H9 (cell line): ENCODE results near the gene GGCX. TPM values are rescaled to one million over a fixed set of nuclear protein-coding genes. Genes with fewer than 3 reads are reported as not detected.

Experiments
- DNase-seq: peaks from one replicate; pipeline ENCODE4 v3.0.0-alpha.2; 2017
- H2AFZ ChIP-seq: one replicate; pipeline ENCODE4 v1.6.1; 2013; ENCODE audit warnings: mild to moderate bottlenecking, low read length, control low read depth, moderate library complexity
- H2AK5ac ChIP-seq: 2 replicates; pipeline ENCODE4 v1.6.1; 2013; ENCODE audit warnings: low read length, control low read depth, mixed read lengths; ENCODE audit not compliant: insufficient read length
- H2BK120ac ChIP-seq: one replicate; pipeline ENCODE4 v1.6.1; 2013; ENCODE audit warnings: low read depth, mild to moderate bottlenecking, low read length, control low read depth, inconsistent platforms; ENCODE audit not compliant: poor library complexity, severe bottlenecking
- H2BK12ac ChIP-seq: 2 replicates; pipeline ENCODE4 v1.6.1; 2013; ENCODE audit warnings: low read length, control low read depth, mixed read lengths, low read depth; ENCODE audit not compliant: insufficient read length
- H2BK15ac ChIP-seq: 2 replicates; pipeline ENCODE4 v1.6.1; 2013; ENCODE audit warnings: low read depth, low read length, control low read depth
- H2BK20ac ChIP-seq: one replicate; pipeline ENCODE4 v1.6.1; 2013; ENCODE audit warnings: low read depth, mild to moderate bottlenecking, low read length, control low read depth, inconsistent platforms; ENCODE audit not compliant: poor library complexity, severe bottlenecking
- H2BK5ac ChIP-seq: 2 replicates; pipeline ENCODE4 v1.6.1; 2013; ENCODE audit warnings: low read length, control low read depth, mixed read lengths; ENCODE audit not compliant: insufficient read length
- H3K14ac ChIP-seq: 2 replicates; pipeline ENCODE4 v1.6.1; 2013; ENCODE audit warnings: low read length, control low read depth; ENCODE audit not compliant: insufficient read depth
- H3K18ac ChIP-seq: 2 replicates; pipeline ENCODE4 v1.6.1; 2013; ENCODE audit warnings: low read depth, mild to moderate bottlenecking, mixed read lengths, low read length, control low read depth; ENCODE audit not compliant: insufficient read length
- H3K23ac ChIP-seq: 2 replicates; pipeline ENCODE4 v1.6.1; 2013; ENCODE audit warnings: low read length, control low read depth, mixed read lengths, low read depth; ENCODE audit not compliant: insufficient read length
- H3K23me2 ChIP-seq: 2 replicates; pipeline ENCODE4 v1.6.1; 2013; ENCODE audit warnings: low read depth, mild to moderate bottlenecking, mixed read lengths, low read length, control low read depth; ENCODE audit not compliant: insufficient read length, poor library complexity, severe bottlenecking
- H3K27ac ChIP-seq: 2 replicates; pipeline ENCODE4 v1.5.1; 2013; ENCODE audit warnings: low read length, control low read depth, mixed read lengths, low read depth; ENCODE audit not compliant: insufficient read length
- H3K27me3 ChIP-seq: 2 replicates; pipeline ENCODE4 v1.6.1; 2013; ENCODE audit warnings: low read length, control low read depth, inconsistent platforms; ENCODE audit not compliant: insufficient read depth
- H3K4ac ChIP-seq: 2 replicates; pipeline ENCODE4 v1.6.1; 2013; ENCODE audit warnings: low read depth, mild to moderate bottlenecking, control low read depth, inconsistent platforms, low read length, moderate library complexity
- H3K4me1 ChIP-seq: 2 replicates; pipeline ENCODE4 v1.6.1; 2013; ENCODE audit warnings: low read length, control low read depth, inconsistent platforms; ENCODE audit not compliant: insufficient read depth
- H3K4me2 ChIP-seq: 2 replicates; pipeline ENCODE4 v1.6.1; 2013; ENCODE audit warnings: low read length, control low read depth, mixed read lengths; ENCODE audit not compliant: insufficient read length, insufficient read depth
- H3K56ac ChIP-seq: 2 replicates; pipeline ENCODE4 v1.6.1; 2013; ENCODE audit warnings: low read depth, mild to moderate bottlenecking, mixed read lengths, low read length, control low read depth; ENCODE audit not compliant: insufficient read length
- H3K79me1 ChIP-seq: 2 replicates; pipeline ENCODE4 v1.6.1; 2013; ENCODE audit warnings: low read depth, mild to moderate bottlenecking, moderate library complexity, low read length, control low read depth, inconsistent platforms; ENCODE audit not compliant: insufficient read depth, poor library complexity, severe bottlenecking
- H3K79me2 ChIP-seq: 2 replicates; pipeline ENCODE4 v1.6.1; 2013; ENCODE audit warnings: low read length, control low read depth, inconsistent platforms; ENCODE audit not compliant: insufficient read depth
- H3K9ac ChIP-seq: 2 replicates; pipeline ENCODE4 v1.6.1; 2013; ENCODE audit warnings: low read length, control low read depth, mixed read lengths; ENCODE audit not compliant: insufficient read length; ENCODE audit errors: extremely low read depth
- H3K9me3 ChIP-seq: one replicate; pipeline ENCODE4 v1.6.1; 2013; ENCODE audit warnings: low read depth, low read length, inconsistent platforms; ENCODE audit not compliant: control insufficient read depth
- H3T11ph ChIP-seq: one replicate; pipeline ENCODE4 v1.6.1; 2013; ENCODE audit warnings: mild to moderate bottlenecking, low read length, control low read depth, inconsistent platforms
- H4K20me1 ChIP-seq: one replicate; pipeline ENCODE4 v1.6.1; 2013; ENCODE audit not compliant: control insufficient read depth, insufficient read length, insufficient read depth
- H4K5ac ChIP-seq: 2 replicates; pipeline ENCODE4 v1.6.1; 2013; ENCODE audit warnings: low read depth, mild to moderate bottlenecking, mixed read lengths, low read length, control low read depth; ENCODE audit not compliant: insufficient read length
- H4K8ac ChIP-seq: replicated peaks from 2 replicates; pipeline ENCODE4 v1.6.1; 2013; ENCODE audit warnings: low read length, control low read depth, mixed read lengths, low read depth; ENCODE audit not compliant: insufficient read length
- H4K91ac ChIP-seq: 2 replicates; pipeline ENCODE4 v1.6.1; 2013; ENCODE audit warnings: low read depth, mild to moderate bottlenecking, moderate library complexity, mixed read lengths, low read length, control low read depth; ENCODE audit not compliant: insufficient read length
- H3K27ac Mint-ChIP-seq, 3 experiments: 2 replicates in 2 of 3; 3 replicates in 1 of 3; pipeline ENCODE4 v1.8.0; 2020 to 2021; ENCODE audit warnings: mixed read lengths in 3 of 3, mild to moderate bottlenecking in 1 of 3, moderate library complexity in 1 of 3
- H3K27me3 Mint-ChIP-seq: 2 replicates; pipeline ENCODE4 v1.8.0; 2021; ENCODE audit warnings: low read depth, mild to moderate bottlenecking, moderate library complexity, mixed read lengths
- H3K36me3 Mint-ChIP-seq, 3 experiments: 2 replicates in 2 of 3; 3 replicates in 1 of 3; pipeline ENCODE4 v1.8.0; 2020 to 2021; ENCODE audit warnings: low read depth in 3 of 3, mixed read lengths in 3 of 3; ENCODE audit not compliant: insufficient read depth in 1 of 3
- H3K4me1 Mint-ChIP-seq, 2 experiments: 2 replicates each; pipeline ENCODE4 v1.8.0; 2020; ENCODE audit warnings: mixed read lengths in 2 of 2
- H3K4me3 Mint-ChIP-seq, 2 experiments: 2 replicates in 1 of 2; 3 replicates in 1 of 2; pipeline ENCODE4 v1.8.0; 2020 to 2021; ENCODE audit warnings: mild to moderate bottlenecking in 2 of 2, mixed read lengths in 2 of 2, moderate library complexity in 1 of 2
- H3K9me3 Mint-ChIP-seq, 2 experiments: 2 replicates in 1 of 2; 3 replicates in 1 of 2; pipeline ENCODE4 v1.8.0; 2020; ENCODE audit warnings: mild to moderate bottlenecking in 2 of 2, mixed read lengths in 2 of 2, moderate library complexity in 1 of 2
- WGBS: extraction: QIAGEN DNeasy Blood & Tissue Kit; methylation state at CpG from one replicate; pipeline ENCODE4 v1.1.7; 2013; ENCODE audit warnings: missing lambda C conversion rate, low lambda C conversion rate, mixed read lengths; ENCODE audit not compliant: insufficient read length; ENCODE audit errors: extremely low coverage; 5-methylcytosine and 5-hydroxymethylcytosine counted together
- total RNA-seq: library from RNA; stranded (reverse); gene quantifications from 2 replicates; pipeline ENCODE4 v1.2.1, GENCODE V29; 2021
- TF ChIP-seq, protein P1 (sequence below): fragments of 200-600 bp; sonication (generic); conservative IDR thresholded peaks from 3 replicates; pipeline ENCODE4 v1.8.0; 2021; ENCODE audit warnings: antibody characterized with exemption, mild to moderate bottlenecking

GGCX gene
- total RNA-seq, 1 experiment from 2014 or later, result 32.9 TPM

- Mint-ChIP-seq H3K9me3 (no peaks in the 10 kb centered on the region), H3K36me3 (no peaks in the 10 kb centered on the region; a peak in 2 of 7 replicates), H3K4me1 (peaks cover 12 to 13% of the 10 kb centered on the region in 2 experiments; a peak in 3 of 4 replicates), H3K27me3 (peaks cover 47% of the 10 kb centered on the region), H3K27ac (no peak overlapping the region), H3K4me3 (no peak overlapping the region)
- H3K56ac ChIP-seq, result no peak overlapping the region
- no peaks in the 10 kb centered on the region for H4K20me1 ChIP-seq
- no peak overlapping the region for H2BK15ac ChIP-seq
- H3K79me1 ChIP-seq, result no peaks in the 10 kb centered on the region
- H2BK20ac ChIP-seq, result no peak overlapping the region
- H3K14ac ChIP-seq, result no peak overlapping the region
- H3K23me2 ChIP-seq, result no peaks in the 10 kb centered on the region
- no peak overlapping the region for H2AFZ ChIP-seq
- no peak overlapping the region for H3K23ac ChIP-seq
- H3K4me2 ChIP-seq, result no peak overlapping the region
- H4K5ac ChIP-seq, result no peak overlapping the region
- H2BK12ac ChIP-seq, result no peak overlapping the region
- no peaks in the 10 kb centered on the region for H3K4me1 ChIP-seq
- no peak overlapping the region for H3K4ac ChIP-seq
- H3K27ac ChIP-seq, result no peak overlapping the region
- peaks cover 5% of the 10 kb centered on the region; the same call in 1 of the 2 replicates for H3K79me2 ChIP-seq
- TF ChIP-seq, protein P1, sequence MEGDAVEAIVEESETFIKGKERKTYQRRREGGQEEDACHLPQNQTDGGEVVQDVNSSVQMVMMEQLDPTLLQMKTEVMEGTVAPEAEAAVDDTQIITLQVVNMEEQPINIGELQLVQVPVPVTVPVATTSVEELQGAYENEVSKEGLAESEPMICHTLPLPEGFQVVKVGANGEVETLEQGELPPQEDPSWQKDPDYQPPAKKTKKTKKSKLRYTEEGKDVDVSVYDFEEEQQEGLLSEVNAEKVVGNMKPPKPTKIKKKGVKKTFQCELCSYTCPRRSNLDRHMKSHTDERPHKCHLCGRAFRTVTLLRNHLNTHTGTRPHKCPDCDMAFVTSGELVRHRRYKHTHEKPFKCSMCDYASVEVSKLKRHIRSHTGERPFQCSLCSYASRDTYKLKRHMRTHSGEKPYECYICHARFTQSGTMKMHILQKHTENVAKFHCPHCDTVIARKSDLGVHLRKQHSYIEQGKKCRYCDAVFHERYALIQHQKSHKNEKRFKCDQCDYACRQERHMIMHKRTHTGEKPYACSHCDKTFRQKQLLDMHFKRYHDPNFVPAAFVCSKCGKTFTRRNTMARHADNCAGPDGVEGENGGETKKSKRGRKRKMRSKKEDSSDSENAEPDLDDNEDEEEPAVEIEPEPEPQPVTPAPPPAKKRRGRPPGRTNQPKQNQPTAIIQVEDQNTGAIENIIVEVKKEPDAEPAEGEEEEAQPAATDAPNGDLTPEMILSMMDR, result no peak
- no peak overlapping the region for H4K8ac ChIP-seq
- H3K18ac ChIP-seq, result no peak overlapping the region
- WGBS, result no CpG with 5 or more reads among the region's 5 CpGs
- no peak overlapping the region for H2AK5ac ChIP-seq
- no peak overlapping the region for H2BK5ac ChIP-seq
- H3K27me3 ChIP-seq, result no peaks in the 10 kb centered on the region
- no peak overlapping the region for H2BK120ac ChIP-seq
- no peak overlapping the region for H3K9ac ChIP-seq
- H3K9me3 ChIP-seq, result no peaks in the 10 kb centered on the region
- no peak overlapping the region for H3T11ph ChIP-seq
- DNase-seq, result no peak
- no peak overlapping the region for H4K91ac ChIP-seq
Measured at GRCh38 chr2:85564144-85564563, 2.9 kb upstream of the GGCX start.
